ENCODE data around the gene MYRFL.
"Not testable (repeated sequence)": the region's sequence is repeated elsewhere in the genome, so short reads cannot be mapped to it uniquely, and the experiment has no call there.

MYRFL gene

GRCh38 chr12:69840727-69841126 lies 15.7 kb downstream of the MYRFL start:
- DNase-seq (ENCODE audit: extremely low read depth in 1 of 2, low read depth in 1 of 2) = no peak

GRCh38 chr12:69843608-69844007 lies 18.6 kb downstream of the MYRFL start:
- DNase-seq (ENCODE audit: extremely low read depth in 1 of 2, low read depth in 1 of 2) = no peak

- no peak for DNase-seq (ENCODE audit: extremely low read depth in 1 of 2, low read depth in 1 of 2)
These were observed 19.4 kb downstream of the MYRFL start for GRCh38 chr12:69844416-69844815.

GRCh38 chr12:69844836-69845235 lies 19.8 kb downstream of the MYRFL start:
- no peak for DNase-seq (ENCODE audit: extremely low read depth in 1 of 2, low read depth in 1 of 2)

GRCh38 chr12:69846976-69847375 lies 21.9 kb downstream of the MYRFL start:
- DNase-seq (ENCODE audit: extremely low read depth in 1 of 2, low read depth in 1 of 2) = no peak

GRCh38 chr12:69851976-69852375 lies 26.9 kb downstream of the MYRFL start:
- DNase-seq (ENCODE audit: extremely low read depth in 1 of 2, low read depth in 1 of 2) = no peak

- DNase-seq (ENCODE audit: extremely low read depth in 1 of 2, low read depth in 1 of 2) = not testable (repeated sequence)
These were observed 28.3 kb downstream of the MYRFL start for GRCh38 chr12:69853176-69853961.

- no peak for DNase-seq (ENCODE audit: extremely low read depth in 1 of 2, low read depth in 1 of 2)
These were observed 41.7 kb downstream of the MYRFL start for GRCh38 chr12:69866698-69867097.

- DNase-seq (ENCODE audit: extremely low read depth in 1 of 2, low read depth in 1 of 2) = no peak
These were observed 43.7 kb downstream of the MYRFL start for GRCh38 chr12:69868695-69869094.

GRCh38 chr12:69872804-69873203 lies 47.8 kb downstream of the MYRFL start:
- no peak for DNase-seq (ENCODE audit: extremely low read depth in 1 of 2, low read depth in 1 of 2)

GRCh38 chr12:69873429-69873828 lies 48.4 kb downstream of the MYRFL start:
- no peak for DNase-seq (ENCODE audit: extremely low read depth in 1 of 2, low read depth in 1 of 2)

GRCh38 chr12:69874606-69875005 lies 49.6 kb downstream of the MYRFL start:
- no peak for DNase-seq (ENCODE audit: extremely low read depth in 1 of 2, low read depth in 1 of 2)

GRCh38 chr12:69875416-69875935 lies 50.4 kb downstream of the MYRFL start:
- no peak for DNase-seq (ENCODE audit: extremely low read depth in 1 of 2, low read depth in 1 of 2)

GRCh38 chr12:69879007-69879960 lies 54.3 kb downstream of the MYRFL start:
- peak; percentile 15 to 35 for DNase-seq (ENCODE audit: extremely low read depth in 1 of 2, low read depth in 1 of 2)

GRCh38 chr12:69880571-69880970 lies 55.5 kb downstream of the MYRFL start:
- no peak for DNase-seq (ENCODE audit: extremely low read depth in 1 of 2, low read depth in 1 of 2)

GRCh38 chr12:69881771-69882170 lies 56.7 kb downstream of the MYRFL start:
- DNase-seq (ENCODE audit: extremely low read depth in 1 of 2, low read depth in 1 of 2) = no peak

GRCh38 chr12:69884386-69884785 lies 59.4 kb downstream of the MYRFL start:
- no peak for DNase-seq (ENCODE audit: extremely low read depth in 1 of 2, low read depth in 1 of 2)

- no peak for DNase-seq (ENCODE audit: extremely low read depth in 1 of 2, low read depth in 1 of 2)
These were observed 60.6 kb downstream of the MYRFL start for GRCh38 chr12:69885658-69886057.

- no peak for DNase-seq (ENCODE audit: extremely low read depth in 1 of 2, low read depth in 1 of 2)
These were observed 61.1 kb downstream of the MYRFL start for GRCh38 chr12:69886109-69886508.

GRCh38 chr12:69886715-69887114 lies 61.7 kb downstream of the MYRFL start:
- DNase-seq (ENCODE audit: extremely low read depth in 1 of 2, low read depth in 1 of 2) = no peak

- no peak for DNase-seq (ENCODE audit: extremely low read depth in 1 of 2, low read depth in 1 of 2)
These were observed 63.9 kb downstream of the MYRFL start for GRCh38 chr12:69888901-69889300.

Measured in activated CD8-positive, alpha-beta memory T cell treated with anti-CD3 and anti-CD28 coated beads for 1 hour (primary cell).